ENCODE results near the gene RPS19BP1. TPM values are rescaled to one million over a fixed set of nuclear protein-coding genes. Genes with fewer than 3 reads are reported as not detected.

RPS19BP1 gene
- total RNA-seq, 4 donors from 2014 or later: 72.2 to 128 (median 104) TPM

- Histone ChIP-seq H3K4me1 (peaks cover 29 to 30% of the 10 kb centered on the region in 2 donors), H3K27ac (peak overlapping the region in 3 of 4 donors; percentile 85 to 95 (median 92)), H3K27me3 (no peaks in the 10 kb centered on the region), H3K36me3 (peaks cover 0 to 47% of the 10 kb centered on the region in 2 donors), H3K4me3 (peak overlapping the region; percentile 89 to 94 (median 90)), H3K9me3 (no peaks in the 10 kb centered on the region)
- DNase-seq (no peak), ATAC-seq (no peak)
- no peak for TF ChIP-seq POLR2A (IDR thresholded peaks at IDR 0.05)
- in situ Hi-C loops (cut with MboI; ENCODE audit: low sequenced_read_pairs in 4 of 4): loop anchor here in 2 of 4 donors (10.0 to 25.0 kb wide), 3 partner anchors 99 to 341 kb away; partner anchors contain the start of genes CBX7 (in 2 of the 2) and RPL3 (in 1 of the 2)
- intact Hi-C loops (cut with DNase I; ENCODE audit: low total_unique reads): loop anchor here (5.0 to 10.0 kb wide), 2 partner anchors 71 to 1351 kb away; partner anchors contain the start of genes ST13 and XPNPEP3
These were observed 28.9 kb downstream of the RPS19BP1 start for GRCh38 chr22:39503630-39504029.

DNA sequence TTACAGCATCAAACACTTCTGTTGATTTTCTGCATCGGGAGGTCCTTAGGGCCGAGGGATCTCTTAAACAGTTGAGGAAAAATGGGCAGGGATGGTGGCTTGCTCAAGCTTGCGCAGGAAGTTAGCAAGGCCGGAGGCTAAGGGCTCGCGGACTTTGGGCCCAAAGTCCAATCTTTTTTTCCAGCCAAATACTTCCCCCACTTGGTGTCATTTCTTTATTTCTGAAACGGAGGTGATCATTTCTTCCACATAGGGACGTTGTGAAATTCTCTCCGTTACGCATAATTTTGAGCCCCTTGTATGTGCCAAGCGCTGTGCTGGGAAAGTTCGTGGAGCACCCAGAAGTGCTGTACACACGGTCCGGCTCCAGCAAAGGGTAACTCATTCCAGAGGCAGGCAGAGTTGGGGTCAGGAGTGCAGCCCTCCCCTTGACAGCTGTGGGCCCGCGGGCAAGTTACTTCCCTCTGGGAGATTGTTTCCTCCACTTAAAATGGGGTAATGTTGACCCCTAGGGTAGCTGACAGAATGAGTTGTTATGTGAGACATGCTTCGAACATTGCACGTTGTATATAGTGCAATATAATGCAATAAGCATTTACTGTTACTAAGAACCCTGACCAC, 29.6 kb downstream of the RPS19BP1 start:
- ATAC-seq (peak; percentile 8 to 12), DNase-seq (no peak)
- H3K27me3 ChIP-seq: no peaks in the 10 kb centered on the region
- H3K36me3 ChIP-seq: peaks cover 0 to 39% of the 10 kb centered on the region in 2 donors
- in situ Hi-C loops (cut with MboI; ENCODE audit: low sequenced_read_pairs in 4 of 4) (loop anchor here in 2 of 4 donors (10.0 to 25.0 kb wide), 3 partner anchors 98 to 341 kb away; partner anchors contain the start of genes CBX7 (in 2 of the 2) and RPL3 (in 1 of the 2)), intact Hi-C loops (cut with DNase I; ENCODE audit: low total_unique reads) (loop anchor here (1.0 to 10.0 kb wide), 5 partner anchors 17 to 1352 kb away; partner anchors contain the start of genes ATF4, RPS19BP1, ST13 and TAB1)
- TF ChIP-seq, protein P1, sequence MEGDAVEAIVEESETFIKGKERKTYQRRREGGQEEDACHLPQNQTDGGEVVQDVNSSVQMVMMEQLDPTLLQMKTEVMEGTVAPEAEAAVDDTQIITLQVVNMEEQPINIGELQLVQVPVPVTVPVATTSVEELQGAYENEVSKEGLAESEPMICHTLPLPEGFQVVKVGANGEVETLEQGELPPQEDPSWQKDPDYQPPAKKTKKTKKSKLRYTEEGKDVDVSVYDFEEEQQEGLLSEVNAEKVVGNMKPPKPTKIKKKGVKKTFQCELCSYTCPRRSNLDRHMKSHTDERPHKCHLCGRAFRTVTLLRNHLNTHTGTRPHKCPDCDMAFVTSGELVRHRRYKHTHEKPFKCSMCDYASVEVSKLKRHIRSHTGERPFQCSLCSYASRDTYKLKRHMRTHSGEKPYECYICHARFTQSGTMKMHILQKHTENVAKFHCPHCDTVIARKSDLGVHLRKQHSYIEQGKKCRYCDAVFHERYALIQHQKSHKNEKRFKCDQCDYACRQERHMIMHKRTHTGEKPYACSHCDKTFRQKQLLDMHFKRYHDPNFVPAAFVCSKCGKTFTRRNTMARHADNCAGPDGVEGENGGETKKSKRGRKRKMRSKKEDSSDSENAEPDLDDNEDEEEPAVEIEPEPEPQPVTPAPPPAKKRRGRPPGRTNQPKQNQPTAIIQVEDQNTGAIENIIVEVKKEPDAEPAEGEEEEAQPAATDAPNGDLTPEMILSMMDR (IDR thresholded peaks at IDR 0.05 in 4 of 5, conservative IDR thresholded peaks at IDR 0.05 in 1 of 5): no peak
- TF ChIP-seq POLR2A (IDR thresholded peaks at IDR 0.05): no peak
- no peaks in the 10 kb centered on the region for H3K9me3 ChIP-seq
- H3K27ac ChIP-seq: peak overlapping the region; percentile 85 to 95 (median 90)
- H3K4me1 ChIP-seq: peaks cover 29 to 31% of the 10 kb centered on the region in 2 donors
- H3K4me3 ChIP-seq: peak overlapping the region; percentile 89 to 94 (median 90)

DNA sequence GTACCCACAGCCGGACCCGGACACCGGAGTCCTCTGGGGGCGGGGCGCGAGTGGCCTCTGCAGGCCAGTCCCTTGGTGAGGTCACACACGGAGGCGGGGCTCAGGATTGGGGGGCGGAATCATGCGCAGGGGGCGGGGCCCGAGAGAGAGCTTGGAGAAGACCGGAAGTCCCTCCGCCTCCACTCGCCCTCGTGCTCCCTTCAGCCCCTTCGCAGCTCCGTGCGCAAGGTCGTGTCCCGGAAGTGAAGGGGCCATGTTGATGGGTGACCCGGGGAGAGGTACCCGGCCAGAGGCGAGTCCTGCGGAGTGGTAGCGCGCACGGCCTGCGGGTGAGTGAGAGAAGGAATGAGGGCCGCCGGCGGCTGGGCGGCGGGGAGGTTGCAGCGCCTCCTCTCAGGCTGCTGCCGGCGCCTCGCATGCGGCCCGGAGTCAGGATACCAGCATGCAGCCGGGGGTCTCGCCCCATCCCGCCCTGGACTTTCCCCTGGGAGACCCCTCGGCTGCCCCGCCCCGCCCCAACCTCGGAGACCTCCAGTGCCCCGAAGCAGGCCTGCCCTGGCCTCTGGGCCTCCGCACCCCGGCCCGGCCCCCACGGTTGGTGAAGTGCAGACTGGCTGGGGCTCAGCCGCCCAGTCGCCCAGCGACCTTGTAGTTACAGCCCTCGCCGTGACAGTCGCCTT, 30.3 kb downstream of the RPS19BP1 start, which contains the start of gene MIEF1:
Gene MIEF1 (plus strand): TSS at position 182 of the 680 bp plus-strand sequence. CDS start 9,005 bp downstream, outside the sequence.
- peak; percentile 97 to 98 for DNase-seq
- Histone ChIP-seq H3K27ac (peak within 1 kb of the TSS; percentile 85 to 95 (median 90)), H3K4me3 (peak within 1 kb of the TSS; percentile 89 to 94 (median 90)), H3K9me3 (no peaks in the 10 kb centered on the region), H3K4me1 (peaks cover 29 to 35% of the 10 kb centered on the region in 2 donors), H3K27me3 (no peaks in the 10 kb centered on the region), H3K36me3 (peaks cover 0 to 33% of the 10 kb centered on the region in 2 donors)
- TF ChIP-seq, protein P1 (IDR thresholded peaks at IDR 0.05 in 4 of 5, conservative IDR thresholded peaks at IDR 0.05 in 1 of 5): no peak
- peak; percentile 47 to 76 for TF ChIP-seq POLR2A (IDR thresholded peaks at IDR 0.05)
- in situ Hi-C loops (cut with MboI; ENCODE audit: low sequenced_read_pairs in 4 of 4): loop anchor here in 2 of 4 donors (10.0 to 25.0 kb wide), 3 partner anchors 97 to 340 kb away; partner anchors contain the start of genes CBX7 (in 2 of the 2) and RPL3 (in 1 of the 2)
- intact Hi-C loops (cut with DNase I; ENCODE audit: low total_unique reads): loop anchor here (1.0 to 10.0 kb wide), 5 partner anchors 18 to 1353 kb away; partner anchors contain the start of genes ATF4, RPS19BP1, ST13 and TAB1
- peak; percentile 95 to 97 for ATAC-seq

DNA sequence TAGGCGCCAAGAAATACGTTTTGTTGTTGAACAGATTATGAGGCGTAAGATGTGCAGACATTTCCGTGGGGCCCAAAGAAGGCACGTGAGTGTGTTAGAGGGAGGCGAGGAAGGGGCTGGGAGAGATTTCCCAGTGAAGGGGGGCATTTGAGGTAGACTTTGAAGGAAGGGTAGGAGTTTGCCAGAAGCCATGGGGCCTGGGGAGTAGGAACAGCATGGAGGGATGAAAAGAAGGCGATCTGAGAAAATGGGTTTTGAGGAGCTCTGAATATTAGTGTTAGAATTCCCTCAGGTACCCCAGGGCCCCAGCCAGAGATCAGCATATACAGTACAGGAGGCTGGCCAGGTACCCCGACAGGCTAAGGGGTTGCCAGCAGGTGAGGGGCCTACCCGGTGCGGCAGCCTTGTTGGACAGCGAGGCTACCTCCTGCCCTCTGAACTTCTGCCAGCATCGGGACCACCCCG, 30.9 kb downstream of the RPS19BP1 start:
- Histone ChIP-seq H3K9me3 (no peaks in the 10 kb centered on the region), H3K27me3 (no peaks in the 10 kb centered on the region), H3K36me3 (peaks cover 0 to 27% of the 10 kb centered on the region in 2 donors), H3K4me1 (peaks cover 29 to 40% of the 10 kb centered on the region in 2 donors), H3K27ac (peak overlapping the region; percentile 85 to 95 (median 90)), H3K4me3 (peak overlapping the region; percentile 89 to 94 (median 90))
- no peak for DNase-seq
- TF ChIP-seq, protein P1 (IDR thresholded peaks at IDR 0.05 in 4 of 5, conservative IDR thresholded peaks at IDR 0.05 in 1 of 5): no peak
- TF ChIP-seq POLR2A (IDR thresholded peaks at IDR 0.05): peak in 1 of 2 donors; percentile 66
- in situ Hi-C loops (cut with MboI; ENCODE audit: low sequenced_read_pairs in 4 of 4): loop anchor here in 2 of 4 donors (10.0 to 25.0 kb wide), 3 partner anchors 97 to 339 kb away; partner anchors contain the start of genes CBX7 (in 2 of the 2) and RPL3 (in 1 of the 2)
- intact Hi-C loops (cut with DNase I; ENCODE audit: low total_unique reads): loop anchor here (1.0 to 10.0 kb wide), 5 partner anchors 19 to 1353 kb away; partner anchors contain the start of genes ATF4, RPS19BP1, ST13 and TAB1
- peak; percentile 1 to 26 for ATAC-seq
